GM19193 (cell line): ENCODE results near the gene ICAM5.

Source experiments
- POLR2A ChIP-seq: IDR thresholded peaks from 4 replicates; pipeline ENCODE4 v1.6.1; 2011; ENCODE audit not compliant: insufficient read depth, insufficient read length; ENCODE audit errors: extremely low read depth

Gene ICAM5

GRCh38 chr19:10289836-10290356, at the start of gene ICAM5:
ICAM5 (plus strand) TSS chr19:10289952; CDS start chr19:10290044, 92 bp downstream.
- no peak for TF ChIP-seq POLR2A

- TF ChIP-seq POLR2A = no peak
Measured at GRCh38 chr19:10243606-10244005, 46.1 kb upstream of the ICAM5 start.

- TF ChIP-seq POLR2A = no peak
Measured at GRCh38 chr19:10245189-10245939, 44.4 kb upstream of the ICAM5 start.

- TF ChIP-seq POLR2A = no peak
Measured at GRCh38 chr19:10246511-10246910, 43.2 kb upstream of the ICAM5 start.

- TF ChIP-seq POLR2A = peak; percentile 82
Measured at GRCh38 chr19:10251792-10252694, 37.7 kb upstream of the ICAM5 start, which contains the start of gene MRPL4. MRPL4 (plus strand) TSS chr19:10252214; CDS start chr19:10252254, 40 bp downstream.

GRCh38 chr19:10252707-10253106, 37.0 kb upstream of the ICAM5 start:
- no peak for TF ChIP-seq POLR2A

GRCh38 chr19:10254244-10254643, 35.5 kb upstream of the ICAM5 start:
- TF ChIP-seq POLR2A = no peak

- no peak for TF ChIP-seq POLR2A
Measured at GRCh38 chr19:10255358-10255757, 34.4 kb upstream of the ICAM5 start.

- TF ChIP-seq POLR2A = no peak
Measured at GRCh38 chr19:10256551-10256950, 33.2 kb upstream of the ICAM5 start.

GRCh38 chr19:10256970-10257615, 32.7 kb upstream of the ICAM5 start:
- no peak for TF ChIP-seq POLR2A

GRCh38 chr19:10258080-10258710, 31.6 kb upstream of the ICAM5 start:
- no peak for TF ChIP-seq POLR2A

GRCh38 chr19:10259162-10259905, 30.4 kb upstream of the ICAM5 start:
- TF ChIP-seq POLR2A = no peak

GRCh38 chr19:10260141-10260584, 29.6 kb upstream of the ICAM5 start:
- no peak for TF ChIP-seq POLR2A

- no peak for TF ChIP-seq POLR2A
Measured at GRCh38 chr19:10262771-10263170, 27.0 kb upstream of the ICAM5 start.
